HG03460 (cell line): Measurements from ENCODE around the gene EFCAB12.

ENCODE experiments used
- ATAC-seq: cut with Tn5 transposase; IDR thresholded peaks from one replicate; pipeline ENCODE4 v1.9.1; 2021; ENCODE audit not compliant: unreplicated experiment

Gene EFCAB12

GRCh38 chr3:129446926-129447325 lies 18.5 kb upstream of the EFCAB12 start:
- no peak for ATAC-seq

- no peak for ATAC-seq
Observed at GRCh38 chr3:129445471-129445870, 17.0 kb upstream of the EFCAB12 start.

GRCh38 chr3:129442947-129443346 lies 14.5 kb upstream of the EFCAB12 start:
- ATAC-seq, result no peak

GRCh38 chr3:129442486-129442885 lies 14.1 kb upstream of the EFCAB12 start:
- ATAC-seq, result no peak

- no peak for ATAC-seq
Observed at GRCh38 chr3:129441782-129442181, 13.3 kb upstream of the EFCAB12 start.

GRCh38 chr3:129441215-129441614 lies 12.8 kb upstream of the EFCAB12 start:
- no peak for ATAC-seq

GRCh38 chr3:129440618-129441190 lies 12.3 kb upstream of the EFCAB12 start:
- no peak for ATAC-seq

GRCh38 chr3:129439817-129440617 lies 11.6 kb upstream of the EFCAB12 start, which contains the start of the genes IFT122 and MBD4:
Gene IFT122 (plus strand): TSS chr3:129440224. CDS start chr3:129440331, 107 bp downstream.
Gene MBD4 (minus strand): TSS chr3:129439948. CDS start chr3:129439833, 115 bp downstream.
- peak; percentile 88 for ATAC-seq

GRCh38 chr3:129439226-129439816 lies 10.9 kb upstream of the EFCAB12 start:
- peak; percentile 32 for ATAC-seq

- no peak for ATAC-seq
Observed at GRCh38 chr3:129435367-129435766, 6.9 kb upstream of the EFCAB12 start.

GRCh38 chr3:129434140-129434539 lies 5.7 kb upstream of the EFCAB12 start:
- ATAC-seq, result no peak

- no peak for ATAC-seq
Observed at GRCh38 chr3:129433565-129433964, 5.1 kb upstream of the EFCAB12 start.

GRCh38 chr3:129432671-129433070 lies 4.2 kb upstream of the EFCAB12 start:
- ATAC-seq, result no peak

GRCh38 chr3:129432036-129432435 lies 3.6 kb upstream of the EFCAB12 start:
- no peak for ATAC-seq

- ATAC-seq, result no peak
Observed at GRCh38 chr3:129429602-129430001, 1.2 kb upstream of the EFCAB12 start.

GRCh38 chr3:129429080-129429451 lies 630 bp upstream of the EFCAB12 start:
- ATAC-seq, result no peak

GRCh38 chr3:129428007-129428375 lies 445 bp downstream of the EFCAB12 start:
- ATAC-seq, result no peak

- no peak for ATAC-seq
Observed at GRCh38 chr3:129425619-129426018, 2.8 kb downstream of the EFCAB12 start.

GRCh38 chr3:129425213-129425612 lies 3.2 kb downstream of the EFCAB12 start:
- no peak for ATAC-seq

GRCh38 chr3:129424185-129424841 lies 4.1 kb downstream of the EFCAB12 start:
- ATAC-seq, result peak; percentile 66

- no peak for ATAC-seq
Observed at GRCh38 chr3:129422897-129423296, 5.5 kb downstream of the EFCAB12 start.
